GM12878 (cell line): ENCODE measurements around the gene UBASH3A. TPM values are rescaled to one million over a fixed set of nuclear protein-coding genes. Genes with fewer than 3 reads are reported as not detected.

Source experiments
- ATF2 ChIP-seq: IDR thresholded peaks from 2 replicates; pipeline ENCODE4 v1.6.1; 2012; ENCODE audit warnings: low read length, inconsistent platforms
- BACH1 ChIP-seq: fragments of 450-650 bp; IDR thresholded peaks from 2 replicates; pipeline ENCODE4 v1.6.1; 2017; ENCODE audit warnings: mild to moderate bottlenecking, borderline replicate concordance
- CBX5 ChIP-seq: sonication (generic); IDR thresholded peaks from 2 replicates; pipeline ENCODE4 v1.6.1; 2016; ENCODE audit warnings: low read depth, moderate library complexity, mild to moderate bottlenecking, inconsistent platforms
- HDAC2 ChIP-seq: fragments of 200-600 bp; sonication (generic); IDR thresholded peaks from 2 replicates; pipeline ENCODE4 v1.6.1; 2017
- JUNB ChIP-seq: IDR thresholded peaks from 2 replicates; pipeline ENCODE4 v1.6.1; 2016; ENCODE audit warnings: antibody characterized with exemption, mild to moderate bottlenecking
- MXI1 ChIP-seq: fragments of 150-350 bp; IDR thresholded peaks from 2 replicates; pipeline ENCODE4 v1.6.1; 2011; ENCODE audit warnings: low read depth, mild to moderate bottlenecking, inconsistent platforms, low read length, improper control_type of control experiment
- PAX8 ChIP-seq: fragments of 450-650 bp; IDR thresholded peaks from 2 replicates; pipeline ENCODE4 v1.6.1; 2017; ENCODE audit warnings: mild to moderate bottlenecking, moderate library complexity
- RAD21 ChIP-seq: IDR thresholded peaks from 2 replicates; pipeline ENCODE4 v1.6.1; 2011; ENCODE audit warnings: mild to moderate bottlenecking, low read depth, low read length, moderate library complexity; ENCODE audit not compliant: insufficient read depth
- RELB ChIP-seq: fragments of 450-650 bp; IDR thresholded peaks from 2 replicates; pipeline ENCODE4 v1.6.1; 2017; ENCODE audit warnings: low read depth, mild to moderate bottlenecking, moderate library complexity
- SREBF1 ChIP-seq: IDR thresholded peaks from 2 replicates; pipeline ENCODE4 v1.6.1; 2012; ENCODE audit warnings: mild to moderate bottlenecking, low read length
- ZBTB40 ChIP-seq: fragments of 450-650 bp; IDR thresholded peaks from 2 replicates; pipeline ENCODE4 v1.6.1; 2016; ENCODE audit warnings: mild to moderate bottlenecking, moderate library complexity, borderline replicate concordance
- ZNF274 ChIP-seq: IDR thresholded peaks from one replicate; pipeline ENCODE4 v1.8.0; 2011; ENCODE audit not compliant: insufficient read length, insufficient read depth
- polyA plus RNA-seq, 11 experiments: library from polyadenylated mRNA; depleted of rRNA in 4 of 11; unstranded in 6 of 11; stranded (reverse) in 5 of 11; fragments of >200 nt; fragmentation: Nextera tagmentation in 4 of 11; fragmentation: Illumina TruSeq in 1 of 11; extraction: Ambion mirVana in 4 of 11; extraction: Trizol in 1 of 11; gene quantifications; 1 replicate in 1 of 11; 2 replicates in 10 of 11; pipeline versions ENCODE4 v1.2.1 to v1.2.3, GENCODE V29; 2011 to 2016; ENCODE audit warnings: inconsistent platforms in 2 of 11, missing spikeins in 2 of 11, low read depth in 1 of 11
- total RNA-seq, 4 experiments: library from RNA; depleted of rRNA in 3 of 4; stranded (reverse); fragments of >200 nt in 3 of 4; fragmentation: Illumina TruSeq in 1 of 4; extraction: Trizol in 1 of 4; gene quantifications; 2 replicates each; pipeline versions ENCODE4 v1.2.1 to v1.2.3, GENCODE V29; 2013 to 2021
- TF ChIP-seq, protein P1 (sequence below): IDR thresholded peaks from 2 replicates; pipeline ENCODE4 v1.6.1; 2011; ENCODE audit warnings: borderline replicate concordance, low read depth, mild to moderate bottlenecking, moderate library complexity, low read length; ENCODE audit not compliant: insufficient read depth, poor library complexity, severe bottlenecking
- TF ChIP-seq, protein P2 (sequence below): IDR thresholded peaks from 2 replicates; pipeline ENCODE4 v1.6.1; 2011; ENCODE audit warnings: low read depth, low read length, improper control_type of control experiment, borderline replicate concordance
- TF ChIP-seq, protein P3 (sequence below): IDR thresholded peaks from 2 replicates; pipeline ENCODE4 v1.6.1; 2011; ENCODE audit warnings: borderline replicate concordance, low read depth, mild to moderate bottlenecking, moderate library complexity, mixed read lengths, low read length; ENCODE audit not compliant: insufficient read depth; ENCODE audit errors: extremely low read length

Gene UBASH3A
- total and polyA plus RNA-seq, 10 of the 15 experiments (the other 5 are each of a cell fraction or from before 2014, with no cell fraction given) = 0.04 to 0.39 (median 0.23) TPM; not detected in 1

DNA sequence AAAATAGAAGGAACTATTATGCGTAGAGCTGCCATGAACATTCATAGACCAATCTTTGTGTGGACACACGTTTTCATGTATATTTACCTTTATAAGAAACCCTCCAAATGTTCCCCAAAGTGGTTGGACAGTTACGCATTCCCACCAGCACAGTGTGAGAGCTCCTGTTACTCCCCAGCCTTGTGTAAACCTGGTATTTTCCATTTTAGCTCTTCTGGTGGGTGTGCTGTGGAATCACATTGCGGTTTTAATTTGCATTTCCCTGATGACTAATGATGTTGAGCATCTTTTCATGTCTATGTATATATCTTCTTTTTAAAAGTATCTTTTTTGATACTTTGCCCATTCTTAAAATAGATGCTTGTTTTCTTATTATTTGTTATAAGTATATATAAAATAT is 3.2 kb upstream of the UBASH3A start (continued):
- TF ChIP-seq, protein P1, sequence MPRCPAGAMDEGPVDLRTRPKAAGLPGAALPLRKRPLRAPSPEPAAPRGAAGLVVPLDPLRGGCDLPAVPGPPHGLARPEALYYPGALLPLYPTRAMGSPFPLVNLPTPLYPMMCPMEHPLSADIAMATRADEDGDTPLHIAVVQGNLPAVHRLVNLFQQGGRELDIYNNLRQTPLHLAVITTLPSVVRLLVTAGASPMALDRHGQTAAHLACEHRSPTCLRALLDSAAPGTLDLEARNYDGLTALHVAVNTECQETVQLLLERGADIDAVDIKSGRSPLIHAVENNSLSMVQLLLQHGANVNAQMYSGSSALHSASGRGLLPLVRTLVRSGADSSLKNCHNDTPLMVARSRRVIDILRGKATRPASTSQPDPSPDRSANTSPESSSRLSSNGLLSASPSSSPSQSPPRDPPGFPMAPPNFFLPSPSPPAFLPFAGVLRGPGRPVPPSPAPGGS = no peak
- TF ChIP-seq ATF2 (peak; percentile 75; the same call in 1 of the 2 replicates), ZBTB40 (no peak), PAX8 (no peak), MXI1 (no peak), ZNF274 (no peak), SREBF1 (no peak), RAD21 (no peak), JUNB (peak; percentile 23; the same call in 1 of the 2 replicates), BACH1 (no peak), HDAC2 (no peak), CBX5 (no peak), RELB (peak; percentile 53; the same call in 1 of the 2 replicates)
- TF ChIP-seq, protein P2, sequence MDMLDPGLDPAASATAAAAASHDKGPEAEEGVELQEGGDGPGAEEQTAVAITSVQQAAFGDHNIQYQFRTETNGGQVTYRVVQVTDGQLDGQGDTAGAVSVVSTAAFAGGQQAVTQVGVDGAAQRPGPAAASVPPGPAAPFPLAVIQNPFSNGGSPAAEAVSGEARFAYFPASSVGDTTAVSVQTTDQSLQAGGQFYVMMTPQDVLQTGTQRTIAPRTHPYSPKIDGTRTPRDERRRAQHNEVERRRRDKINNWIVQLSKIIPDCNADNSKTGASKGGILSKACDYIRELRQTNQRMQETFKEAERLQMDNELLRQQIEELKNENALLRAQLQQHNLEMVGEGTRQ = no peak
- TF ChIP-seq, protein P3, sequence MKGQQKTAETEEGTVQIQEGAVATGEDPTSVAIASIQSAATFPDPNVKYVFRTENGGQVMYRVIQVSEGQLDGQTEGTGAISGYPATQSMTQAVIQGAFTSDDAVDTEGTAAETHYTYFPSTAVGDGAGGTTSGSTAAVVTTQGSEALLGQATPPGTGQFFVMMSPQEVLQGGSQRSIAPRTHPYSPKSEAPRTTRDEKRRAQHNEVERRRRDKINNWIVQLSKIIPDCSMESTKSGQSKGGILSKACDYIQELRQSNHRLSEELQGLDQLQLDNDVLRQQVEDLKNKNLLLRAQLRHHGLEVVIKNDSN = no peak
